NCI-H2171 (cell line): ENCODE results near the gene COX6B2.
"Not testable (repeated sequence)": the region's sequence is repeated elsewhere in the genome, so short reads cannot be mapped to it uniquely, and the experiment has no call there.

Source experiments
- DNase-seq: peaks from one replicate; lab custom pipeline; 2025; lab: John Stamatoyannopoulos, UW

Gene COX6B2

GRCh38 chr19:55341595-55342531 lies 12.7 kb downstream of the COX6B2 start:
- DNase-seq = no peak

- peak; percentile 88 for DNase-seq
Measured at GRCh38 chr19:55341171-55341588, 13.3 kb downstream of the COX6B2 start.

GRCh38 chr19:55340784-55341147 lies 13.8 kb downstream of the COX6B2 start:
- peak; percentile 74 for DNase-seq

GRCh38 chr19:55339889-55340783 lies 14.4 kb downstream of the COX6B2 start:
- DNase-seq = no peak

- DNase-seq = peak; percentile 100
Measured at GRCh38 chr19:55339105-55339888, 15.2 kb downstream of the COX6B2 start, which contains the start of gene KMT5C. KMT5C (plus strand) TSS chr19:55339876; CDS start chr19:55341937, 2,061 bp downstream.

GRCh38 chr19:55336101-55336500 lies 18.4 kb downstream of the COX6B2 start:
- no peak for DNase-seq

GRCh38 chr19:55333870-55334269 lies 20.6 kb downstream of the COX6B2 start:
- no peak for DNase-seq

GRCh38 chr19:55329791-55330190 lies 24.7 kb downstream of the COX6B2 start:
- not testable (repeated sequence) for DNase-seq

GRCh38 chr19:55328774-55329318 lies 25.7 kb downstream of the COX6B2 start:
- DNase-seq = not testable (repeated sequence)

- no peak for DNase-seq
Measured at GRCh38 chr19:55325172-55325571, 29.3 kb downstream of the COX6B2 start, which contains the start of gene TMEM150B. TMEM150B (minus strand) TSS chr19:55325341; CDS start chr19:55321036, 4,305 bp downstream.

- DNase-seq = no peak
Measured at GRCh38 chr19:55324662-55325061, 29.9 kb downstream of the COX6B2 start.

GRCh38 chr19:55322204-55322885 lies 32.2 kb downstream of the COX6B2 start:
- no peak for DNase-seq

- DNase-seq = no peak
Measured at GRCh38 chr19:55321466-55322137, 32.9 kb downstream of the COX6B2 start.

- DNase-seq = no peak
Measured at GRCh38 chr19:55320844-55321419, 33.6 kb downstream of the COX6B2 start.

- DNase-seq = no peak
Measured at GRCh38 chr19:55319785-55320184, 34.7 kb downstream of the COX6B2 start.

- DNase-seq = no peak
Measured at GRCh38 chr19:55316646-55317045, 37.9 kb downstream of the COX6B2 start.

GRCh38 chr19:55315956-55316525 lies 38.5 kb downstream of the COX6B2 start:
- DNase-seq = no peak

- DNase-seq = no peak
Measured at GRCh38 chr19:55314396-55314795, 40.1 kb downstream of the COX6B2 start.
